Fibroblast of the aortic adventitia (primary cell): ENCODE measurements around the gene CHD1L. TPM values are rescaled to one million over a fixed set of nuclear protein-coding genes. Genes with fewer than 3 reads are reported as not detected.
"Not testable (repeated sequence)": the region's sequence is repeated elsewhere in the genome, so short reads cannot be mapped to it uniquely, and the experiment has no call there.

Experiments used
- DNase-seq: peaks from one replicate; pipeline ENCODE4 v3.0.0-alpha.2; 2010; ENCODE audit warnings: low read depth
- H3K4me3 ChIP-seq: 2 replicates; pipeline ENCODE4 v1.5.1; 2011; ENCODE audit warnings: low read depth, mild to moderate bottlenecking, control low read depth, low read length, moderate library complexity
- CTCF ChIP-seq: IDR thresholded peaks from 2 replicates; pipeline ENCODE4 v1.5.1; 2011; ENCODE audit warnings: mild to moderate bottlenecking, low read length, control low read depth, inconsistent platforms; ENCODE audit not compliant: insufficient read depth
- total RNA-seq: library from RNA; depleted of rRNA; stranded (reverse); fragments of >200 nt; gene quantifications from 2 replicates; pipeline ENCODE4 v1.2.3, GENCODE V29; 2012; ENCODE audit warnings: low replicate concordance

CHD1L gene
- total RNA-seq, 1 donor = 47.2 TPM

- H3K4me3 ChIP-seq = no peak overlapping the region
- TF ChIP-seq CTCF = no peak
- DNase-seq = no peak
Measured at GRCh38 chr1:147238925-147239820, 3.3 kb upstream of the CHD1L start.

- not testable (repeated sequence) for DNase-seq, H3K4me3 ChIP-seq
Measured at GRCh38 chr1:147240131-147240721, 2.3 kb upstream of the CHD1L start.

GRCh38 chr1:147241934-147242448, 493 bp upstream of the CHD1L start:
- TF ChIP-seq CTCF = no peak
- peak overlapping the region; percentile 55 for H3K4me3 ChIP-seq
- no peak for DNase-seq

GRCh38 chr1:147243228-147243685, 773 bp downstream of the CHD1L start:
- TF ChIP-seq CTCF = no peak
- DNase-seq = no peak
- peak overlapping the region; percentile 85 for H3K4me3 ChIP-seq

GRCh38 chr1:147243841-147244240, 1.4 kb downstream of the CHD1L start:
- H3K4me3 ChIP-seq = peak overlapping the region; percentile 85
- no peak for TF ChIP-seq CTCF
- DNase-seq = peak; percentile 18

- no peak overlapping the region for H3K4me3 ChIP-seq
- no peak for TF ChIP-seq CTCF
- DNase-seq = no peak
Measured at GRCh38 chr1:147245129-147245528, 2.6 kb downstream of the CHD1L start.

GRCh38 chr1:147245586-147246021, 3.1 kb downstream of the CHD1L start:
- no peak for DNase-seq
- no peak overlapping the region for H3K4me3 ChIP-seq
- TF ChIP-seq CTCF = no peak
